Measurements from ENCODE around the gene PMF1. TPM values are rescaled to one million over a fixed set of nuclear protein-coding genes. Genes with fewer than 3 reads are reported as not detected.

Gene PMF1
- total RNA-seq, 1 donor from 2014 or later = 61.4 TPM

DNA sequence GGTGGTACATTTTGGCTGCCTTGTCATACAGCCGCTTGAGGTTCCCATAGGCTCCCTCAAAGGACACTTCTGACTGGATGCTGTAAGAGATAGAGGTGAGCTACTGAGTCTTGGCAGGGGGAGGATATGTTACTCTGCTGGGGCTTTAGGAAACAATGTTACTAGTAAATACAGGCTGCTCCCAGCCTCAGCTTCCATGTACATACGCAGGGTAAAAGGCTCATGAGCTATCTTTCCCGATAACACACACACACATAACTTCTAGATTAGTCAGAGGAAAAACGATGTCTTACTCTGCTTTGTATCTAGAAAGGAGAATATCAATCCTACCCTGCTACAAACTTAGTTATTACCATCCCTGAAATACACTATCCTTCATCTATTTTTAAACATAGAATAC is 55.5 kb downstream of the PMF1 start:
- H3K36me3 ChIP-seq = peaks cover 74 to 94% of the 10 kb centered on the region in 2 donors
- no peak for DNase-seq (ENCODE audit: low spot score in 2 of 2)
- no peaks in the 10 kb centered on the region for H3K9me3 ChIP-seq
- H3K27me3 ChIP-seq = no peaks in the 10 kb centered on the region
- intact Hi-C loops (cut with DNase I) = no loop called here
- H3K4me1 ChIP-seq = no peaks in the 10 kb centered on the region
- TF ChIP-seq, protein P1, sequence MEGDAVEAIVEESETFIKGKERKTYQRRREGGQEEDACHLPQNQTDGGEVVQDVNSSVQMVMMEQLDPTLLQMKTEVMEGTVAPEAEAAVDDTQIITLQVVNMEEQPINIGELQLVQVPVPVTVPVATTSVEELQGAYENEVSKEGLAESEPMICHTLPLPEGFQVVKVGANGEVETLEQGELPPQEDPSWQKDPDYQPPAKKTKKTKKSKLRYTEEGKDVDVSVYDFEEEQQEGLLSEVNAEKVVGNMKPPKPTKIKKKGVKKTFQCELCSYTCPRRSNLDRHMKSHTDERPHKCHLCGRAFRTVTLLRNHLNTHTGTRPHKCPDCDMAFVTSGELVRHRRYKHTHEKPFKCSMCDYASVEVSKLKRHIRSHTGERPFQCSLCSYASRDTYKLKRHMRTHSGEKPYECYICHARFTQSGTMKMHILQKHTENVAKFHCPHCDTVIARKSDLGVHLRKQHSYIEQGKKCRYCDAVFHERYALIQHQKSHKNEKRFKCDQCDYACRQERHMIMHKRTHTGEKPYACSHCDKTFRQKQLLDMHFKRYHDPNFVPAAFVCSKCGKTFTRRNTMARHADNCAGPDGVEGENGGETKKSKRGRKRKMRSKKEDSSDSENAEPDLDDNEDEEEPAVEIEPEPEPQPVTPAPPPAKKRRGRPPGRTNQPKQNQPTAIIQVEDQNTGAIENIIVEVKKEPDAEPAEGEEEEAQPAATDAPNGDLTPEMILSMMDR (IDR thresholded peaks at IDR 0.05) = no peak
- no peak overlapping the region for H3K4me3 ChIP-seq
- no peak overlapping the region for H3K27ac ChIP-seq

DNA sequence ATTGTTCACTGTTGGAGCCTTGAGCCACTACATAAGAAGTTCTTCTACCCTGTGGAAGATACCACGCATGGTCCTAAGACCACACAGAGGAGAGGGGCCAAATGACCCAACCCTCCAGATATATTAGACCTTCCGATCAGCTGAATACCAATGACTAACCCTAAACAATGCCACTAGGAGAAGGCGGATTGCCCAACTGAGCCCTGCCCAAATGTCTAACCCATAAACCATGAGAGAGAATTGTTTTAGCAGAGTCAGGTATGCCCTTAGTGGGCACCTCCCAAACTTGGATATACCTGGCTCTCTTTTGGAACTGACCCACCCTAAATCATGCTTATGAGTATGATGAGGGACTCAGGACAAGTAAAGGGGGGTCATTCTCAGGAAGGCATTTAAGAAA is 57.5 kb downstream of the PMF1 start:
- TF ChIP-seq, protein P1 (IDR thresholded peaks at IDR 0.05) = no peak
- Histone ChIP-seq H3K4me3 (no peak overlapping the region), H3K27ac (no peak overlapping the region), H3K27me3 (no peaks in the 10 kb centered on the region), H3K36me3 (peaks cover 79 to 97% of the 10 kb centered on the region in 2 donors), H3K4me1 (no peaks in the 10 kb centered on the region), H3K9me3 (no peaks in the 10 kb centered on the region)
- intact Hi-C loops (cut with DNase I) = no loop called here
- no peak for DNase-seq (ENCODE audit: low spot score in 2 of 2)

DNA sequence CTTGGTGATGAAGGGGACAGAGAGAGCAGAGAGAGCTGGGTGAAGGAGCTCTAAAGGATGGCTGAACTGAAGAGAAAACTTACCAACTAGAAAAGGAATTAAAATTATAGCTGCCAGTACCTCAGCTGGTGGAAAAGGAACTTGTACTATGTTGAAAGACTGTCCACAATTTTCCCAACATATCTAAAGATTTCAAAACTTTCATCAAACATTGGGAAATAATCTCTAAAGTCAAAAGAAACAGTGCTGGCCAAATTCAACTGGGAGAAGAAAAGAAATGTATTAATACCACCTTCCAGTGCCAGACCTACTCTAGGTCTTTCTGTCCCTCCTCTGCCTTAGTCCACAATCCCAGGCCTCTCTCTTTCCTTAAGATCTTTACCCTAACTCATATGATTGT is 63.7 kb downstream of the PMF1 start:
- H3K27ac ChIP-seq = no peak overlapping the region

DNA sequence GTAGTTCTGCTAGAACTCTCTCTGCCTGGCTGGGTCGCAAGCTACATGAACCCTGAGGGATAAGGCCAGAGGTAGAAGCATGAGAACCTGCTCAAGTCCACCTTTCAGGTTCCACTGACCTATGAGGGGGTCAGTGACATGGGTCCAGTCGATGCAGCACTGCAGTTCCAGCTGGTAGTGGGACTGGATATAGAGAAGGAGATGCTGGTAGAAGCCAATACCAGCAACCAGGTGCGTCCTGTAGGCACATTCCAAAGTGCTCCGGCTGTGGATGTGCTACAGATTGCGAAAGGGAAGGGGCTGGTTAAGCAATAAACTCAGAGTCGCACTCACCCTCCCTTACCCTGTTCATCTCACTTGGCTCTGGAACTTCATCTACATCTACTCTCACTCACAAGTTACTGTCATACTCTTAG is 64.2 kb downstream of the PMF1 start:
- Histone ChIP-seq H3K9me3 (no peaks in the 10 kb centered on the region), H3K4me1 (peaks cover 0 to 11% of the 10 kb centered on the region in 2 donors), H3K4me3 (no peak overlapping the region), H3K27ac (no peak overlapping the region), H3K36me3 (peaks cover 61 to 68% of the 10 kb centered on the region in 2 donors), H3K27me3 (no peaks in the 10 kb centered on the region)
- intact Hi-C loops (cut with DNase I) = no loop called here
- TF ChIP-seq, protein P1 (IDR thresholded peaks at IDR 0.05) = no peak
- DNase-seq (ENCODE audit: low spot score in 2 of 2) = no peak

More for the DNA sequence above, 63.7 kb downstream of the PMF1 start:
- H3K36me3 ChIP-seq = peaks cover 64 to 72% of the 10 kb centered on the region in 2 donors
- DNase-seq (ENCODE audit: low spot score in 2 of 2) = no peak
- TF ChIP-seq, protein P1 (IDR thresholded peaks at IDR 0.05) = no peak
- H3K4me1 ChIP-seq = peaks cover 0 to 7% of the 10 kb centered on the region in 2 donors
- intact Hi-C loops (cut with DNase I) = no loop called here
- H3K4me3 ChIP-seq = no peak overlapping the region
- H3K27me3 ChIP-seq = no peaks in the 10 kb centered on the region
- no peaks in the 10 kb centered on the region for H3K9me3 ChIP-seq

DNA sequence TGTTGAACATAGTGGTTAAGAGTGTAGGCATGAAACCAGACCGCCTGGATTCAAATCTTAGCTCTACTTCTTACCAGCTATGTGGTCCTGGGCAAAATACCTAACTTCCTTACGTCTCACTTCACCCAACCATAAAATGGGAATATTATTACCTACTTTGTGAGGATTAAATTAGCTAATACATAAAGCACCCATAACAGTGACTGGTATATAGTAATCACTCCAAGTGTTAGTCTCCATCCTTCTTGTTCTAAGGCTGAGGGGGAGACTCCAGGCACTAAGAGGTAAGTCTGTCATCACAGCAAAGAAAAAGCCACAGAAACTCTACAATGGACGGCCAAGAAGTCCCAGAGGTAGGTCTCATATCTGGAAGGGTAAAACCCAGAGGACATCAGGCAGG is 67.0 kb downstream of the PMF1 start:
- Histone ChIP-seq H3K4me1 (peaks cover 0 to 13% of the 10 kb centered on the region in 2 donors), H3K27me3 (no peaks in the 10 kb centered on the region), H3K27ac (no peak overlapping the region), H3K4me3 (no peak overlapping the region), H3K9me3 (no peaks in the 10 kb centered on the region), H3K36me3 (peaks cover 32 to 39% of the 10 kb centered on the region in 2 donors)
- intact Hi-C loops (cut with DNase I) = no loop called here
- TF ChIP-seq, protein P1 (IDR thresholded peaks at IDR 0.05) = no peak
- DNase-seq (ENCODE audit: low spot score in 2 of 2) = no peak

DNA sequence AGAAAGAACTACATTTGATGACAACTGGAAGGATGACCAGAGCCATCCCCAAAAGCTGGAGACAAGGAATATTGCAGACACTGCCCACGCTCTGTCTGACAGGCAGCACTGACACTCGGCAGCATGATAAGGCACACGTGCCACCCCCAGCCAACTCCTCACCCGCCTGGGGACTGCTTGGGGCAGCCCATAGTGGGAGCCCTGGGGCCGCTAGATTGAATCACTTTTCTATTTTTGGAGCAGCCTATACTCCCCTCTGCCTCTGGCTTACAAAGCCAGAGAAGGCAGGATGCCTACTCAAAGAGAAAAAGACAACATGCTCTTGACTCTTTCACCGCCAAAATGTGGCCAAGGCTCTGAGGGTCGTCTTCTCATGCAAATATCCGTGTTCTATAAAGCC is 68.5 kb downstream of the PMF1 start:
- Histone ChIP-seq H3K4me1 (peaks cover 0 to 13% of the 10 kb centered on the region in 2 donors), H3K4me3 (peak overlapping the region; percentile 81 to 88), H3K27me3 (no peaks in the 10 kb centered on the region), H3K36me3 (peaks cover 19 to 25% of the 10 kb centered on the region in 2 donors), H3K9me3 (no peaks in the 10 kb centered on the region), H3K27ac (no peak overlapping the region)
- no peak for DNase-seq (ENCODE audit: low spot score in 2 of 2)
- TF ChIP-seq, protein P1 (IDR thresholded peaks at IDR 0.05) = no peak
- intact Hi-C loops (cut with DNase I) = no loop called here
